GM06990 (cell line): ENCODE measurements around the gene INTS1.

Experiments
- DNase-seq: peaks from one replicate; pipeline ENCODE4 v3.0.0-alpha.2; 2011; ENCODE audit not compliant: insufficient read length; ENCODE audit errors: extremely low read depth
- H3K27me3 ChIP-seq: replicated peaks from 2 replicates; pipeline ENCODE4 v1.6.0; 2011; ENCODE audit warnings: low read length; ENCODE audit not compliant: control insufficient read depth, insufficient read depth
- H3K36me3 ChIP-seq: 2 replicates; pipeline ENCODE4 v1.5.1; 2011; ENCODE audit warnings: low read length; ENCODE audit not compliant: control insufficient read depth, insufficient read depth
- H3K4me3 ChIP-seq: replicated peaks from 2 replicates; pipeline ENCODE4 v1.5.1; 2011; ENCODE audit warnings: low read depth, mild to moderate bottlenecking, control low read depth, low read length
- TF ChIP-seq, protein P1 (sequence below): IDR thresholded peaks from 2 replicates; pipeline ENCODE4 v1.5.1; 2011; ENCODE audit warnings: low read length, control low read depth, mild to moderate bottlenecking, inconsistent platforms; ENCODE audit not compliant: insufficient read depth, poor library complexity, severe bottlenecking

Gene INTS1

DNA sequence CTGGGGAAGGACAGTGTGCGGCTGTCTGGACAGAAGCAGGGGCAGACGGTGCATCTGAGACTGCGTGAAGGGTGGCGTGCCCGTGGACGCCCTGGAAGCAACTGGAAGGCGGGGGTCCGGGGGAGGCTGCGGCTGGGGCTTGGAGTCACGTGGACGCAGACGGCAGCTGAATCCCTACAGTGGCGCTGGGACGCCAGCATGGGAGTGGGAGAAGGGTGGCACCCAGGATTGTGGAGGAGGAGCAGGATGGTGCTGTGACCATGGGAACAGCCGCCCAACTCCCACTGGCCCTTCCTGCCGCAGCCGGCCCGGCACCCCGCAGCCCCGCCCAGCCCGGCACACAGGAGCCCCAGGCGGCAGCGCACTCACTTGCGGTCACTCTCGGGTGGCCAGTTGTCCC lies 9.7 kb downstream of the INTS1 start:
- TF ChIP-seq, protein P1, sequence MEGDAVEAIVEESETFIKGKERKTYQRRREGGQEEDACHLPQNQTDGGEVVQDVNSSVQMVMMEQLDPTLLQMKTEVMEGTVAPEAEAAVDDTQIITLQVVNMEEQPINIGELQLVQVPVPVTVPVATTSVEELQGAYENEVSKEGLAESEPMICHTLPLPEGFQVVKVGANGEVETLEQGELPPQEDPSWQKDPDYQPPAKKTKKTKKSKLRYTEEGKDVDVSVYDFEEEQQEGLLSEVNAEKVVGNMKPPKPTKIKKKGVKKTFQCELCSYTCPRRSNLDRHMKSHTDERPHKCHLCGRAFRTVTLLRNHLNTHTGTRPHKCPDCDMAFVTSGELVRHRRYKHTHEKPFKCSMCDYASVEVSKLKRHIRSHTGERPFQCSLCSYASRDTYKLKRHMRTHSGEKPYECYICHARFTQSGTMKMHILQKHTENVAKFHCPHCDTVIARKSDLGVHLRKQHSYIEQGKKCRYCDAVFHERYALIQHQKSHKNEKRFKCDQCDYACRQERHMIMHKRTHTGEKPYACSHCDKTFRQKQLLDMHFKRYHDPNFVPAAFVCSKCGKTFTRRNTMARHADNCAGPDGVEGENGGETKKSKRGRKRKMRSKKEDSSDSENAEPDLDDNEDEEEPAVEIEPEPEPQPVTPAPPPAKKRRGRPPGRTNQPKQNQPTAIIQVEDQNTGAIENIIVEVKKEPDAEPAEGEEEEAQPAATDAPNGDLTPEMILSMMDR: no peak
- no peak for DNase-seq
- Histone ChIP-seq H3K4me3 (no peak overlapping the region), H3K27me3 (no peaks in the 10 kb centered on the region), H3K36me3 (peaks cover 38% of the 10 kb centered on the region)

DNA sequence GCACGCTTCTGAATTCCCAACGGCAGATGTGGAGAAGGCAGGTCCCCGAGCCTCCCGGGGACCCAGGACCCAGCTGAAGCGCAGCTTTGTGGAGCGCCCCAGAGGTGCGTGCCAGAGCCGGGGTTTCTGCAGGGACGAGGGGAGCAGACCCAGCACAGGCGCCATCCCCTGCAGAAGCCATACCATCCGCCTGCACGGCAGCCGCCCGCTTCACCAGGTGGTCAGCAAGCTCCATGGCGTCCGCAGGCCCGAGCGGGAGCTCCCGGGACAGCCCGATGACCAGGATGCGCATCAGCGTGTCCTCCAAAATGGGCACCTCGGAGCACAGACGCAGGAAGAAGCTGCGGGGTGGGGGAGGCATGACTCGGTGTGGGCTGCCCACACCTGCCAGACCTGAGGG lies 10.6 kb downstream of the INTS1 start:
- TF ChIP-seq, protein P1: no peak
- no peak for DNase-seq
- H3K27me3 ChIP-seq: no peaks in the 10 kb centered on the region
- H3K4me3 ChIP-seq: no peak overlapping the region
- peaks cover 42% of the 10 kb centered on the region for H3K36me3 ChIP-seq

DNA sequence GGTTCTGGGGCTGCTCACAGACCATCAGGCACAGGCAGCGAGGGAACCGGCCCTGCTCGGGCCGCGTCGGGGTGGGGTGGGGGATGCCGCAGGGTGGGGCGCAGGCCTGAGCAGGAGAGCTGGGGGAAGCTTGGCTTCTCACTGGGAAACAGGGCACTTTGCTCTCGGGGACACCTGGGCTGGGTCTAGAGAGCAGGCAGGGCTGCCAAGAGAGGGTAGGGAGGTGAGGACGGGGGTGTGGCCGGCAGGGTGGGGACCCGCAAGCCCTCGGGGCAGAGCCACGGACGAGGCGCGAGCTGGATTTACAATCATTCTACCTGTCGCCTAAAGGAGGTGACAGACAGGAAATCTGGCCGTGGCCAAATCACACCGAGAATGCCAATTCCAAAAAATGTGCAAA lies 11.1 kb downstream of the INTS1 start:
- no peaks in the 10 kb centered on the region for H3K27me3 ChIP-seq
- H3K4me3 ChIP-seq: no peak overlapping the region
- H3K36me3 ChIP-seq: peaks cover 41% of the 10 kb centered on the region
- TF ChIP-seq, protein P1: no peak
- DNase-seq: no peak

DNA sequence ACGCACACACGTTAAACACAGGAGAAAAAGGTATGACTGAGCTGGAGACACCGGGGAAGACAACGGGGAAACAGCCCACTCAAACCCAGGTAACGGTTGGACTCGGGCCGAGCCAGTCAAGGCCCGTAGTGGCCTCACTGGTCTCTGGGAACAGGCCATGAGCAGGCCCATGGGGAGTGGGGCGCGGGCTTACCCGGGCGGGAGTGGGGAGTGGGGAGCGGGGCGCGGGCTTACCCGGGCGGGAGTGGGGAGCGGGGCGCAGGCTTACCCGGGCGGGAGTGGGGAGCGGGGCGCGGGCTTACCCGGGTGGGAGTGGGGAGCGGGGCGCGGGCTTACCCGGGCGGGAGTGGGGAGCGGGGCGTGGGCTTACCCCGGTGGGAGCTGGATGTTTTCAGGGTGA lies 11.5 kb downstream of the INTS1 start:
- TF ChIP-seq, protein P1: no peak
- Histone ChIP-seq H3K27me3 (no peaks in the 10 kb centered on the region), H3K4me3 (no peak overlapping the region), H3K36me3 (peaks cover 43% of the 10 kb centered on the region)
- no peak for DNase-seq

DNA sequence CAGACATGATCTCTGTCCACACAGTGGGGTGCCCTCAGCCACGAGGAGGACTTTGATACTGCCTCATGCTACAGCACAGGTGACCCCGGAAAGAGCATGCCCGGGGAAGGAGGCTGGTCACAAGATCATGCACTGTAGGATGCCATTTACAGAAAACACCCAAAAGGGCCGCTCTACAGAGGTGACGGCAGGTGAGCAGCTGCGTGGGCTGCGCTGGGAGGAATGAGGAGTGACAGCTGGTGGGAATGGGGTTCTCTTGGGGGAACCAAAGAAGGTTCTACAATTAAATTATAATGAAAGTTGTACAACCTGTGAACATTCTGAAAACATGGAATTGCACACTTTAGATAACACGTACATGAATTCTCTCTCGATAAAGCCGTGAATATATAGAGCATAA lies 12.0 kb downstream of the INTS1 start:
- DNase-seq: no peak
- TF ChIP-seq, protein P1: no peak
- H3K4me3 ChIP-seq: no peak overlapping the region
- peaks cover 43% of the 10 kb centered on the region for H3K36me3 ChIP-seq
- no peaks in the 10 kb centered on the region for H3K27me3 ChIP-seq

DNA sequence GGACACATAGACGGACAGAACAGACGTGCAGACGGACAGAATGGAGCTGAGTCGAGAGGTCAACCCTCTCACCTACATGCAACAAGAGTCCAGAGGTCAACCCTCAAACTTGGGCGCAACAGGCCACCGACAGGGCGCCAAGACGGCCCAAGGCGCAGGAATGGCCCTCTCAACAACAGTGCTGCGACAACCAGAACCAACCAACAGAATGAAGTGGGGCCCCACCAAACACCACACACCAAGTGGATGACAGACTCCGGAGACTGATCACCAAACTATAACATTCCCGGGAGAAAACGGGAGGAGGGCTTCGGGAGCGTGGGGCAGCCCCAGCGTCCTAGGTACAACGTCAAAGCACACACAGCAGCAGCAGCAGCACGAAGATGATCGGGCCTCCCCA lies 13.4 kb downstream of the INTS1 start:
- TF ChIP-seq, protein P1: no peak
- Histone ChIP-seq H3K27me3 (no peaks in the 10 kb centered on the region), H3K36me3 (peaks cover 39% of the 10 kb centered on the region), H3K4me3 (no peak overlapping the region)
- no peak for DNase-seq
